Heart right ventricle (tissue), 16 donors: Measurements from ENCODE around the gene DEFB110. TPM values are rescaled to one million over a fixed set of nuclear protein-coding genes. Genes with fewer than 3 reads are reported as not detected.

Source experiments
- ATAC-seq, 8 donors: fragments of 200-7000 bp; cut with Tn5 transposase; one replicate each; pipeline ENCODE4 v1.9.1; 2020; ENCODE audit warnings: mild to moderate bottlenecking in 8 of 8, moderate library complexity in 8 of 8, moderate number of reproducible peaks in 1 of 8
- DNase-seq, 2 donors: peaks; one replicate each; pipeline ENCODE4 v3.0.0-alpha.2; 2020
- H3K27ac ChIP-seq, 10 donors: fragments of 200-600 bp; sonication (generic) in 2 of 10; one replicate each; pipeline versions ENCODE4 v1.5.0 to v1.8.0; 2020 to 2022; ENCODE audit warnings: mild to moderate bottlenecking in 3 of 10
- H3K27me3 ChIP-seq, 7 donors: fragments of 200-600 bp; one replicate each; pipeline ENCODE4 v1.8.0; 2021 to 2022; ENCODE audit warnings: mild to moderate bottlenecking in 2 of 7
- H3K36me3 ChIP-seq, 9 donors: fragments of 200-600 bp; sonication (generic) in 1 of 9; one replicate each; pipeline versions ENCODE4 v1.5.0 to v1.8.0; 2020 to 2022; ENCODE audit warnings: mild to moderate bottlenecking in 2 of 9
- H3K4me1 ChIP-seq, 9 donors: fragments of 200-600 bp; sonication (generic) in 1 of 9; one replicate each; pipeline versions ENCODE4 v1.5.0 to v1.8.0; 2020 to 2022; ENCODE audit warnings: mild to moderate bottlenecking in 4 of 9
- H3K4me3 ChIP-seq, 10 donors: fragments of 200-600 bp; sonication (generic) in 2 of 10; one replicate each; pipeline versions ENCODE4 v1.5.0 to v1.8.0; 2020 to 2022; ENCODE audit warnings: mild to moderate bottlenecking in 7 of 10, moderate library complexity in 2 of 10
- H3K9me3 ChIP-seq, 11 donors: fragments of 200-600 bp in 10 of 11; sonication (generic) in 2 of 11; one replicate each; pipeline versions ENCODE4 v1.5.0 to v1.8.0; 2013 to 2022; ENCODE audit warnings: mild to moderate bottlenecking in 2 of 11, control low read depth in 1 of 11, moderate library complexity in 1 of 11
- WGBS, 2 donors: extraction: QIAGEN DNeasy Blood & Tissue Kit; methylation state at CpG; one replicate each; pipeline ENCODE4 v1.1.7; 2013; ENCODE audit warnings: inconsistent platforms in 1 of 2; 5-methylcytosine and 5-hydroxymethylcytosine counted together
- intact Hi-C, 10 donors: fragments of 100-400 bp; cut with DNase I; formaldehyde crosslinking; loops; one replicate each; pipeline versions ENCODE4 v1.11.1 to v1.14.2; 2022
- polyA plus RNA-seq, 2 donors: library from polyadenylated mRNA; stranded (reverse); fragments of 200-250 nt; gene quantifications; one replicate each; pipeline ENCODE4 v1.2.3, GENCODE V29; 2013
- total RNA-seq, 10 donors: library from RNA; stranded (reverse); fragmentation: NEBNext Ultra II Directional in 3 of 10; extraction: Animal tissue kit (Norgen Biotek cat#: 25700) in 3 of 10; gene quantifications; one replicate each; pipeline versions ENCODE4 v1.2.1 to v1.2.4, GENCODE V29; 2021 to 2023
- TF ChIP-seq, protein P1 (sequence below), 9 donors: fragments of 200-600 bp; sonication (generic) in 2 of 9; IDR thresholded peaks; one replicate each; pipeline versions ENCODE4 v1.5.0 to v1.8.0; 2021 to 2022; ENCODE audit warnings: antibody characterized with exemption in 9 of 9, mild to moderate bottlenecking in 5 of 9, moderate library complexity in 1 of 9
- donor health status: Arrhythmogenic right ventricular cardiomyopathy.
- donor health status: ischemic (EF 13 %, LVEDD 7.1; RV severe dilation, severe dysfunction).
- donor health status: healthy with polysubstance abuse.
- donor health status: DM: no; HTN: yes; CAD: no.
- donor health status: DM: no; HTN: no; CAD: no.
- donor health status: ischemic (EF 25% LVEDD 6.9; RV normal size, moderate dysfunction).
- donor health status: ischemic (EF 25% LVEDD 5.7; RV mildly dilated, moderate dysfunction).
- donor health status: healthy.
- donor health status: DM: yes; HTN: yes; CAD: no.
- donor health status: Ischemic cardiomyopathy.
- donor health status: ischemic (EF 35%, LVEDD 5.7; RV mildly dilated, moderate dysfunction).
- donor health status: nonischemic (EF 11% LVEDD 7.7; RV severe dilation, severe dysfunction).
- donor health status: DM: yes; HTN: yes; CAD: no.
- donor health status: PGD.
- donor health status: ischemic (EF 29% LVEDD 5.4; RV normal size, mild dysfunction).
- donor health status: nonischemic (EF 23%, LVEDD 6.1; RV moderate dilation, normal function).

Gene DEFB110
- total and polyA plus RNA-seq, 12 donors = not detected

DNA sequence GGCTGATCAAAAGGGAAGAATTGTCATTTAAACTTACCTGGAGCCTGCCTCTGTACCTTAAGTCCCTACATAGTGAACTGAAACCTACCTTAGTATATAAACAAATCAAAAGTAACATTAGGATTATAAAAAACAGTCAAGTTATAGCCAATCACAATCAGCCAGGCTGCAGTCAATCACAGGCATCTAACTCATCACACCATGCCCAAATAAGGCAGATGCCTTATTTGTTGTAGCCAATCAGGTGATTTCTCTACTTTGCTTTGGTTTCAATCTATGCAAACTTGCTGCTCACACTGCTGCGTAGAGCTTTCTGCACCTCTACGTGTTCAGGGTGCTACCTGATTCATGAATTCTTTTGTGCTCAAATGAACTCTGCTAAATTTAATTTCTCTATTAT is 34.0 kb downstream of the DEFB110 start:
- WGBS, 2 donors = 87 to 90% methylated on average over 2 of the region's 2 CpGs
- Histone ChIP-seq H3K27me3 (no peaks in the 10 kb centered on the region), H3K4me1 (no peaks in the 10 kb centered on the region), H3K9me3 (no peaks in the 10 kb centered on the region), H3K36me3 (no peaks in the 10 kb centered on the region), H3K27ac (no peak overlapping the region), H3K4me3 (no peak overlapping the region)
- DNase-seq (no peak), ATAC-seq (no peak)
- intact Hi-C loops = no loop called here
- TF ChIP-seq, protein P1, sequence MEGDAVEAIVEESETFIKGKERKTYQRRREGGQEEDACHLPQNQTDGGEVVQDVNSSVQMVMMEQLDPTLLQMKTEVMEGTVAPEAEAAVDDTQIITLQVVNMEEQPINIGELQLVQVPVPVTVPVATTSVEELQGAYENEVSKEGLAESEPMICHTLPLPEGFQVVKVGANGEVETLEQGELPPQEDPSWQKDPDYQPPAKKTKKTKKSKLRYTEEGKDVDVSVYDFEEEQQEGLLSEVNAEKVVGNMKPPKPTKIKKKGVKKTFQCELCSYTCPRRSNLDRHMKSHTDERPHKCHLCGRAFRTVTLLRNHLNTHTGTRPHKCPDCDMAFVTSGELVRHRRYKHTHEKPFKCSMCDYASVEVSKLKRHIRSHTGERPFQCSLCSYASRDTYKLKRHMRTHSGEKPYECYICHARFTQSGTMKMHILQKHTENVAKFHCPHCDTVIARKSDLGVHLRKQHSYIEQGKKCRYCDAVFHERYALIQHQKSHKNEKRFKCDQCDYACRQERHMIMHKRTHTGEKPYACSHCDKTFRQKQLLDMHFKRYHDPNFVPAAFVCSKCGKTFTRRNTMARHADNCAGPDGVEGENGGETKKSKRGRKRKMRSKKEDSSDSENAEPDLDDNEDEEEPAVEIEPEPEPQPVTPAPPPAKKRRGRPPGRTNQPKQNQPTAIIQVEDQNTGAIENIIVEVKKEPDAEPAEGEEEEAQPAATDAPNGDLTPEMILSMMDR (IDR thresholded peaks at IDR 0.05) = no peak

DNA sequence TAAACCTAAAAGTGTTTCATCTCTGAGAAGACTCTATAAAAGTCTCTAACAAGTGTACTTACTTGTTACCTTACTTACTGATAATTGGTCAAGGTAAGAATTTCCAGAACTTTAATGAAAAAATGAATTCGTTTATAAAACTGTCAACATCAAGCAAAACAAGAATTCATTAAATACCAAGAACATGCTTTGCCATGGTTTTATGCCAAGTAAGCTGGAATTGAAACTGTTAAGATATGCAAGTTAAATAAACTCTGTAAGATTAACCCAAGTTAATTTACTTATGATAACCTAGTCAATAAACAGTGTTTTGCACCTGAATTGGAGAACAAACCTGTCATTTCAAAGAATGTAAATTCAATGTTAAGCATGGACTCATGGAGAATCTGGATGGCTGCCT is 35.2 kb downstream of the DEFB110 start:
- no peaks in the 10 kb centered on the region for H3K4me1 ChIP-seq
- TF ChIP-seq, protein P1 (IDR thresholded peaks at IDR 0.05) = no peak
- 56 to 67% methylated on average over 1 of the region's 1 CpG for WGBS, 2 donors
- H3K27ac ChIP-seq = no peak overlapping the region
- intact Hi-C loops = no loop called here
- H3K9me3 ChIP-seq = no peaks in the 10 kb centered on the region
- no peaks in the 10 kb centered on the region for H3K36me3 ChIP-seq
- no peaks in the 10 kb centered on the region for H3K27me3 ChIP-seq
- ATAC-seq (no peak), DNase-seq (no peak)
- H3K4me3 ChIP-seq = no peak overlapping the region

DNA sequence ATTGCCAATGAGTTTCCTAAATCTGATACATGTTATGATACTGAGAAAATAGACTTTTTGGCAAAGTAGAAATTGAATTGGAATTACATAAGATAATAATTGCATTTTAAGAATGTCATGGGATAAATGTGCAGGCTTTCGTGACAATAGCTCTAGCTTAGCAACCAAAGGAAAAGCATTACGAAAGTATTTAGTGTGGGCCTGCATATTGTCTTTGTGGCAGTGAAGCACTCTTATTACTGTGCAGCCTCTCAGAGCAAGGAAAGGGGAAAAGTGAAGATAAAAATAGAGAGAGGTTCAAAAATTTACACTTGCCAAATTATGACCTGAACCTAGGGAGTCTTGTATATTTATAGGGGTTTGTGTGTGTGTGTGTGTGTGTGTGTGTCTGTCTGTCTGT is 39.7 kb downstream of the DEFB110 start:
- TF ChIP-seq, protein P1 (IDR thresholded peaks at IDR 0.05) = no peak
- 74 to 78% methylated on average over 2 of the region's 2 CpGs for whole genome bisulfite sequencing, 2 donors
- DNase-seq = no peak
- intact Hi-C loops = no loop called here
- H3K27ac ChIP-seq = no peak overlapping the region
- H3K36me3 ChIP-seq = no peaks in the 10 kb centered on the region
- no peak for ATAC-seq
- H3K27me3 ChIP-seq = no peaks in the 10 kb centered on the region
- H3K4me1 ChIP-seq = no peaks in the 10 kb centered on the region
- H3K9me3 ChIP-seq = no peaks in the 10 kb centered on the region
- H3K4me3 ChIP-seq = no peak overlapping the region

DNA sequence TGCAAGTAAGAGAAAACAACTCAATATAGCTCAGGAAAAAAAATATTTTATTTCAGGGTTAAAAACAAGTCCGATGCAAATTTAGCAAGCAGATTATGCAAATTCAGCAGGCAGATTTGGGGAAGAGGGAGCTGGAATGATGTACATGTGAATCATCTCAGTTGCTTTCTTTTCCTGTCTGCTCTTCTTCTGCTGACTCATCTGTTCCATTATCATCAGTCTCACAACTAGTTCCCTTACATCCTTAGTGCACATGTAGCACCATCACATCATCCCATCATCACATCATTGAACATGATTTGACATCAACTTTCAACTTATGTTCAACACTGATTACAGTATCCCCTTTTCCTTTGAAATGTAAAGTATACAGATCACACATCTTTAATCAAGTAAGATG is 40.9 kb downstream of the DEFB110 start:
- intact Hi-C loops = no loop called here
- WGBS, 2 donors = 75 to 83% methylated on average over 1 of the region's 1 CpG
- H3K27ac ChIP-seq = no peak overlapping the region

More for the DNA sequence above, 40.9 kb downstream of the DEFB110 start:
- no peak overlapping the region for H3K4me3 ChIP-seq
- H3K27me3 ChIP-seq = no peaks in the 10 kb centered on the region
- DNase-seq = no peak
- H3K36me3 ChIP-seq = no peaks in the 10 kb centered on the region
- H3K9me3 ChIP-seq = no peaks in the 10 kb centered on the region
- ATAC-seq = no peak
- TF ChIP-seq, protein P1 (IDR thresholded peaks at IDR 0.05) = no peak
- H3K4me1 ChIP-seq = no peaks in the 10 kb centered on the region
